Tracheal epithelial cell (primary cell): ENCODE results near the gene RBFA. TPM values are rescaled to one million over a fixed set of nuclear protein-coding genes. Genes with fewer than 3 reads are reported as not detected.

Source experiments
- total RNA-seq: library from RNA; depleted of rRNA; stranded (reverse); fragments of >200 nt; gene quantifications from 2 replicates; pipeline ENCODE4 v1.2.1, GENCODE V29; 2014

The RBFA gene
- total RNA-seq = 34.7 and 40.7 TPM in 2 replicates

GRCh38 chr18:80034068-80034851 lies at the start of gene RBFA:
TSS of gene RBFA (plus strand) at chr18:80034434. CDS start at chr18:80034496, 62 bp downstream.

GRCh38 chr18:79988451-79989194 lies 45.6 kb upstream of the RBFA start, which contains the start of gene TXNL4A:
TSS of gene TXNL4A (minus strand) at chr18:79988563. CDS start at chr18:79988392, 171 bp downstream.

Other genes with a start within 250 kb of the RBFA start
- not detected in 2 replicates for gene KCNG2, start 236.5 kb upstream of the RBFA start, total RNA-seq
- gene SLC66A2, start 82.8 kb upstream of the RBFA start, total RNA-seq = 61.9 and 67.1 TPM in 2 replicates
- gene HSBP1L1, start 69.8 kb upstream of the RBFA start, total RNA-seq = 14.5 and 35.0 TPM in 2 replicates
- 43.7 and 63.9 TPM in 2 replicates for gene TXNL4A, start 45.9 kb upstream of the RBFA start, total RNA-seq
- gene ADNP2, start 74.8 kb downstream of the RBFA start, total RNA-seq = 20.7 and 25.2 TPM in 2 replicates
- gene PARD6G, start 213.1 kb downstream of the RBFA start, total RNA-seq = 20.2 and 30.1 TPM in 2 replicates